Ecto neural progenitor cell (in vitro differentiated cells): Measurements from ENCODE around the gene GOLGA8H.
"Not testable (repeated sequence)": the region's sequence is repeated elsewhere in the genome, so short reads cannot be mapped to it uniquely, and the experiment has no call there.

Experiments
- DNase-seq: peaks from one replicate; pipeline ENCODE4 v3.0.0-alpha.2; 2018; ENCODE audit warnings: low spot score

GOLGA8H gene, protein sequence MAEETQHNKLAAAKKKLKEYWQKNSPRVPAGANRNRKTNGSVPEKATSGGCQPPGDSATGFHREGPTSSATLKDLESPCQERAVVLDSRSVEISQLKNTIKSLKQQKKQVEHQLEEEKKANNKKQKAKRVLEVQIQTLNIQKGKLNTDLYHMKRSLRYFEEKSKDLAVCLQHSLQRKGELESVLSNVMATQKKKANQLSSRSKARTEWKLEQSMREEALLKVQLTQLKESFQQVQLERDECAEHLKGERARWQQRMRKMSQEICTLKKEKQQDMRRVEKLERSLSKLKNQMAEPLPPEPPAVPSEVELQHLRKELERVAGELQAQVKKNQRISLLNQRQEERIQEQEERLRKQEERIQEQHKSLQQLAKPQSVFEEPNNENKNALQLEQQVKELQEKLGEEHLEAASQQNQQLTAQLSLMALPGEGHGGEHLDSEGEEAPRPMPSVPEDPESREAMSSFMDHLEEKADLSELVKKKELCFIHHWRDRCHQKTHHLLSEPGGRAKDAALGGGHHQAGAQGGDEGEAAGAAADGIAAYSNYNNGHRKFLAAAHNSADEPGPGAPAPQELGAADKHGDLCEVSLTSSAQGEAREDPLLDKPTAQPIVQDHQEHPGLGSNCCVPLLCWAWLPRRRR

DNA sequence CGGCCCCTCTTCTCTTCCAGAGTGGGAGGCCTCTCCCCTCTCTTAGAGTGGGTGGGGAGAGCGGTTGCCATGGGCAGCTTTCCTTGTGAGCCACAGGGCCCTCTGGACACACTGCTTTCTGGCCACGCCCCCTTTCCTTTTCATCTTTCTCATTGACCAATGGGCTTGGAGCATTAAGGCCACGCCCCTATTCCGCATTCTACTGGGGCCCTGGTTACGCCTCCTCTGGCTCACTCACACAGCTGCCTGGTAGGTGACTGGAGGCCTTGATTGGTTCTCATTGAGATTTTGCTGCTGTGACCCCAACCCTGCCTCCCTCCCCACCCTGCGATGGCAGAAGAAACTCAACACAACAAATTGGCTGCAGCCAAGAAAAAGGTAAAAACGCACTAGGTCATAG, at the start of gene GOLGA8H:
Gene GOLGA8H (plus strand): TSS at position 233 of the 400 bp plus-strand sequence. CDS start 98 bp downstream, at position 331.
- peak; percentile 31 for DNase-seq

DNA sequence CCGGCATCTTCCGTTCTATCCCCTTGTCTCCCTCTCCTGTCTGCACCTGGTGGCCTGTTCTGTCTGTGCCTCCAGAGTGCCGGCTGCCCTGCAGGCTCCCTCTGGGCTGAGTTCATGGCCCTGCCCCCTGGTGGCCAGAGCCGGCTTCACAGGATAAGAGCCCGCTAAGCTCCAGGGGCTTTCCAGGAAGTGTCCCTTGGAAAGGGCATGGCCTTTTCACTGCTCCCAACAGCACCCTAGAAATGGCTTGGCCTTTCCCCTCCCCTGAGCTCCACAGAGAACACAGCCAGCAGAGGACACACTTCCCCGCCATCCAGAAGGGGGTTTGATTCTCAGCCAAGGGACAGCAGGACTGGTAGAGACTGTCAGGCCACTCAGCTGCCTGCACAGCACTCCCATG, 36.9 kb upstream of the GOLGA8H start:
- DNase-seq = peak; percentile 44

DNA sequence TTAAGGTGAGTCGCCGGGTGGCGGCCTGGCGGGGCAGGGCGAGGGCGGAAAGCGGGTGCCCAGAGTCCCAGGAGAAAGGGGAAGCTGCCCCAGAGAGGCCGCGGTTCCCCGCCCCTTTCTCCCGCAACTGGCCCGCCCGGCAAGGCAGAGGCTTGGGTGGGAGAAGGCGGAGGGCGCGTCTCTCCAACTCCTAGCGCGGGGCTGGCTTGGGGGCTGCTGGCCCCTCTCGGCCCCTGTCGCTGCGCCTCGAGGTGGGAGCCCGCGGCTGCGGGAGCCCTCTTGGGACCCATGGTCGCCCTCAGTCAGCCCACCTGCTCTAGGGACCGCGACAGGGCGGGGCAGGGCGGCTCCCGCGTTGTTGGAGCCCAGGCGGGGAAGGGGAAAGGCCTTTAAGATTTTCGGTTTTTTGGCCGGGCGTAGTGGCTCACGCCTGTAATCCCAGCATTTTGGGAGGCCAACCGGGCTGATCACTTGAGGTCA, 30.8 kb upstream of the GOLGA8H start:
- DNase-seq = not testable (repeated sequence)

GRCh38 chr15:30579394-30579970, 24.3 kb upstream of the GOLGA8H start:
- not testable (repeated sequence) for DNase-seq

- DNase-seq = not testable (repeated sequence)
Measured at GRCh38 chr15:30580716-30581115, 23.1 kb upstream of the GOLGA8H start.

GRCh38 chr15:30598953-30599352, 4.9 kb upstream of the GOLGA8H start:
- DNase-seq = not testable (repeated sequence)

- not testable (repeated sequence) for DNase-seq
Measured at GRCh38 chr15:30612271-30612670, 8.4 kb downstream of the GOLGA8H start.

DNA sequence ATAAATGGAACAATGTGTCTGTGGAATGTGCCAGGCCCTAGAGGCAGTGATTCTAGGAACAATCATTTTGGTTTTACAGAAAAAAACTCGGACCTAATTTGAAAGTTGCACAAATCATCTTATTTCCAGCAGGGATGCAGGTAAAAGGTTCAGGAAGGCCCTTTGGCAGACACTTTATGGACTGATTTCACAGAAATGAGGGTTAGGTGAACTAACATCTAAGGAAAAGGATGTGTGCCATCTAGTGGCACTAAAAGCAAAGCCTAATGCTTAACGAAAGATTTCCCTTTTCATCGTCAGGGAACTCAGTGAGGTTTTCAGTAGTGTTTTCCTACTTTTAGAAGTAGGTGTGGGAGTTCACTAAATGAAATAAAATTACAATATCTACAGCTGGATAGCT, 17.5 kb downstream of the GOLGA8H start:
- DNase-seq = not testable (repeated sequence)

DNA sequence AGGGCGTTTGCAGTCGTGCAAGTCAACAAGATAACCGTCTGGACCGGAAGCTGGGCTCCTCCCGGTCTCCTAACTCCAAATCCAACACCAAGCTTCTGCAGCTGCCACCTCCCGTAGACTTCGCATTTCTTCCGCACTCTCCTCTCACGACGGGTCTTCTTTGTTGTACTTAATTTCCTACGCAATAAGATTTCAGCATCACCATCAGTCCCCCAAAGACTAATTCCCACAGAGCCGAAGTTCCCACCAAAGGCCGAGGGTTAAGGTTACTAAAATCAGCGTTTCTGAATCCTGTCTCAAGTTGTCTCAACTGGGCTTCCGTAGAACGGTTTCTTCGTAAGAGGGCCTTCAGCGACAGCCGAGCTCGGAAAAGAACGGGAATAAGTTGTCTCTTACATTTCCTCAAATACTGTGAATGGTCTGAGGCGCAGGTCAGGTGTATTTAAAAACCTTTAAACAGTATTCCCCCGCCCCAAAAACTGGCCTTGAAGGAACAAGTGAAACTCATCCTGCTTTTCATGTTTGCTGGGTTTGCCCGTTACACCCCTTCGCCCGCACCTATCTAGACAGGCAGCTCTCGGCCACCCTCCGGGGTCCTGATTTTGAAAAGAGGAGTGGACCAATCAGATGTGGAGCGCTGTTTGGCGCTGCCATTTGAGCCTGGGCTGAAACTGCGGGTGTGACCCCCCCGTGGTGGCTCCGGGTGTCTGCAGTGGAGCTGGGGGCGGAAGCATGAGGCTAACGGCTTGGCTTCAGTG, 21.8 kb downstream of the GOLGA8H start, which contains the start of gene ARHGAP11B:
Gene ARHGAP11B (plus strand): TSS at position 693 of the 758 bp plus-strand sequence.
- DNase-seq = peak; percentile 96

- peak; percentile 52 for DNase-seq
Measured at GRCh38 chr15:30626194-30626565, 22.4 kb downstream of the GOLGA8H start.

- not testable (repeated sequence) for DNase-seq
Measured at GRCh38 chr15:30626632-30627031, 22.8 kb downstream of the GOLGA8H start.

- no peak for DNase-seq
Measured at GRCh38 chr15:30650012-30650929, 46.4 kb downstream of the GOLGA8H start.

DNA sequence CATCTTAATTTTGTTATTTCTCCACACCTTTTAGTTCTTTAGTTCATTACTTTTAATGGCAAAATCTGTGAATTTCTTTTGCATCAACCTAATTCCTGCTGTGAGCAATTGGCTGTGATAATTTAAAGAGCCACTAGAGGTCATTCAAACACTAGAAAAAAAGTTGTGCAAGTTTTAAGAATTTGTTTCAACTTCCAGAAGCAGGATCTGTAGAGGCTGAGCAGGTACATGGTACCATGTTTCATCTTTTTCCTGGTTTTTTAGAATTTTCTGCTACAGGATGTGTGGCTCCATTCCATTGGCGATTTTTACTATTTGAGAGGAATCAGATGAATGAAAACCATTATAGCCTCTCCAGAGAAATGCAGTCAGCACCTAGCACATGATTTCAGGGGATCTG, 57.3 kb downstream of the GOLGA8H start:
- DNase-seq = not testable (repeated sequence)
